Activated T-helper 17 cell treated with anti-CD3 and anti-CD28 coated beads, Interleukin-2, amount 50 U/mL, for 72 hours (primary cell): ENCODE results near the gene ARL15. TPM values are rescaled to one million over a fixed set of nuclear protein-coding genes. Genes with fewer than 3 reads are reported as not detected.

Experiments
- ATAC-seq: fragments of 150-1000 bp; cut with Tn5 transposase; replicated peaks from 2 replicates; pipeline ENCODE4 v1.10.0; 2021; ENCODE audit warnings: mild to moderate bottlenecking, moderate library complexity
- H3K27ac Mint-ChIP-seq: one replicate; pipeline ENCODE4 v1.8.0; 2022; ENCODE audit warnings: mixed read lengths
- H3K27me3 Mint-ChIP-seq: one replicate; pipeline ENCODE4 v1.8.0; 2022; ENCODE audit warnings: mixed read lengths
- H3K36me3 Mint-ChIP-seq: one replicate; pipeline ENCODE4 v1.8.0; 2022; ENCODE audit warnings: low read depth, mild to moderate bottlenecking, mixed read lengths
- H3K4me1 Mint-ChIP-seq: one replicate; pipeline ENCODE4 v1.8.0; 2022; ENCODE audit warnings: mixed read lengths
- H3K4me3 Mint-ChIP-seq: one replicate; pipeline ENCODE4 v1.8.0; 2022; ENCODE audit warnings: mild to moderate bottlenecking, mixed read lengths
- H3K9me3 Mint-ChIP-seq: one replicate; pipeline ENCODE4 v1.8.0; 2022; ENCODE audit warnings: mixed read lengths
- total RNA-seq, 2 donors: library from RNA; stranded (reverse); gene quantifications; one replicate each; pipeline ENCODE4 v1.2.3, GENCODE V29; 2022

Gene ARL15
- total RNA-seq, 2 donors from 2014 or later = 6.8 to 8.3 TPM

DNA sequence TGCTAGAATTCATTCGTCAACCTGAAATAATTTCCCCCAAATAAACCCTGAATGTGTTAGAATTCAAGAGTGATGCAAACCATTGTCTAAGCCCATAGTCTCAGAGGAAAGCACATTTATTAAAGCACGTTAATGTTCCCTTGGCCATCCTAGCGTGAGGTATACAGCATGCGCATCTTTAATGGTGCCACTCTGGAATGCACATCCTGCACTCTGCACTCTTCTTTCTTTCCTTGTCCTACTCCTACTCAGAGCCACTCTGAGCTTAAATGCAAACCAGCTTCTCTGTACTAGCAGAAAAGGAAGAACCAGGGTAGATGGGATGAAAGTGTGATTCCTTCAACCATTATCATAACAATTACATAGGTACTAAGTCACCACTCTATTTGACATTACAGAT is 50.4 kb downstream of the ARL15 start:
- no peak for ATAC-seq
- H3K27ac Mint-ChIP-seq = no peak overlapping the region
- H3K4me3 Mint-ChIP-seq = no peak overlapping the region
- no peaks in the 10 kb centered on the region for H3K9me3 Mint-ChIP-seq
- H3K27me3 Mint-ChIP-seq = no peaks in the 10 kb centered on the region
- H3K36me3 Mint-ChIP-seq = no peaks in the 10 kb centered on the region
- peaks cover 33% of the 10 kb centered on the region for H3K4me1 Mint-ChIP-seq

DNA sequence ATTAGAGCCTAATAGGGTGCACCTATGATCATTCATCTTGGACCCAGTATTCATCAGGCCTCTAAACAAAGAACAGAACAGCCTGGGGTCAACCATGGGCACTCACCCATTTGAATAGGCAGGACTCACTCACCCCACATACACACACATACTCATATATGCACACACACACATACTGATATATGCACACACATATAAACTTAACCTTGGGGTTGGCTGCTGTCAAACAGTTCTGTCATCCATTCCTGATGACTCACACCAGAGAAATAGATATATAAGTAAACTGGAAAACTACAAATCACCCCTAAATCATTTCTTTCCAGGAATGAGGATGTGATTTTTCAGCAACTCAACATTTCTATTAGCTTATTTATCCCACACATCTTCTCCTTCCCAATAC is 51.3 kb downstream of the ARL15 start:
- ATAC-seq = peak; percentile 63
- Mint-ChIP-seq H3K4me3 (no peak overlapping the region), H3K4me1 (peaks cover 34% of the 10 kb centered on the region), H3K36me3 (no peaks in the 10 kb centered on the region), H3K9me3 (no peaks in the 10 kb centered on the region), H3K27me3 (no peaks in the 10 kb centered on the region), H3K27ac (no peak overlapping the region)

DNA sequence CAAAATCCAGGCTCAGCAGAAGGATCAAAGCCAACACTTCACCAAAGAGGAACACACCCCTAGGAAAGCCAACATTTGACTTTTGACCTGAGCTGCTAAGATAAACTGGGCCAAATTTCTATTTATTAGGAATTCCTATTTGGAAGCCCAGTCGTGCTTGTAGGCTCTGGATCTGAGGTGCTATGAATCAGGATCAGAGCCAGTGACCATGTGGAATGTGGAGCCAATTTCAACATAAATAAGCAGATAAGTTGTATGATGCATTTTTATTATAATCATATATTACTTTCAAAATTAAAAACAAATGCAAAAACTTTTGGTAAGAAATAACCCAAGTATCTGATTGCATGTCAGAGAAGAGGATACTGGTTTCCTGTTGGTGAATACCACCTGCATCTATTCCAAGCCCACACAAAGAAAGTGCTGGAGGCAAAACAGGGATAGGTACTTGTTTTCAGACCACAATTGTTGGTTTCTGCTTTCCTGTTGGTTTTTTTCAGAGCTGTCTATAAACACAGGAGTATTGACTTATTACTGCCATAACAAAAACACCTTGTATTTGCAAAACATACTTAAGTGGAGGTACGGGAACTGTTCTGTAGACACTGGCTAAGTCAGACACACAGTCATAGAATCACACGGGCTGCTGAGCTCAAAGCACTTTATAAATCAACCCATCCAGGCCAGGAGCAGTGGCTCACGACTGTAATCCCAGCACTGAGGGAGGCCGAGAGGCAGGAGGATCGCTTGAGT is 52.8 kb downstream of the ARL15 start:
- no peak overlapping the region for H3K27ac Mint-ChIP-seq
- no peak overlapping the region for H3K4me3 Mint-ChIP-seq
- no peaks in the 10 kb centered on the region for H3K36me3 Mint-ChIP-seq
- no peak for ATAC-seq
- no peaks in the 10 kb centered on the region for H3K9me3 Mint-ChIP-seq
- H3K4me1 Mint-ChIP-seq = peaks cover 28% of the 10 kb centered on the region
- no peaks in the 10 kb centered on the region for H3K27me3 Mint-ChIP-seq

DNA sequence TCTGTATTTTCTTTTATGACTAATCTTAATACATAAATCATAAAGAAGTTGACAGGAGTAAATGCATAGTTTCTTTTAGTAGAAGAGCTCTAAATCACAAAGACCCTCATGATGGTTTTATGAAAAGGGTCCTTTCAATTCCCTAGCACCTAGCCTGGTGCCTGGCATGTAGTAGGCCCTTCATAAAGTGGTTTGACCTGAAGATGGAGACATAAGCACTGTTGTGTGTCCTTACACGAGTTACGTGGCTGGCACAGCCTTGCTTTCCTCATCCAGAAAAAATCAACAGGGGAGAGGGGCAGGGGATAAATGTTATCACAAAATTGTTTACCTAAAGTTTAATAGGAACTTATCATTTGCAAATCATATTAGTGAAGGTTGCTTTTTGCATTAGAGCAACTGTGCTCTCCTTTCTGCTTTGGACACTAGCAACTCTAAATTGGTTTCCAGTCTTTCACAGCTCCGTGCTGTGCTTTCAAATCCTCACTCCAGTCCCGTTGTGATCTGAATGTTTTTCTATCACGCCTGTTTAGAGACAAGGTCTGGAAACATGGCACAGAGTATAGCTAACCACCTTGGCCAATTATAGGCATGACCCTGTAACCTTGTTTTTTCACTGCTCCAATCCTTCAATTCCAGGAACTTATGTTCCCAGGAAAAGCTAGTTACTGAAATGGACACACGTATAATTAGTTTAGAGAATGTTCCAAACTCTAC is 55.7 kb downstream of the ARL15 start:
- no peak for ATAC-seq
- Mint-ChIP-seq H3K36me3 (no peaks in the 10 kb centered on the region), H3K27ac (no peak overlapping the region), H3K27me3 (no peaks in the 10 kb centered on the region), H3K4me1 (peaks cover 28% of the 10 kb centered on the region), H3K9me3 (no peaks in the 10 kb centered on the region), H3K4me3 (no peak overlapping the region)

DNA sequence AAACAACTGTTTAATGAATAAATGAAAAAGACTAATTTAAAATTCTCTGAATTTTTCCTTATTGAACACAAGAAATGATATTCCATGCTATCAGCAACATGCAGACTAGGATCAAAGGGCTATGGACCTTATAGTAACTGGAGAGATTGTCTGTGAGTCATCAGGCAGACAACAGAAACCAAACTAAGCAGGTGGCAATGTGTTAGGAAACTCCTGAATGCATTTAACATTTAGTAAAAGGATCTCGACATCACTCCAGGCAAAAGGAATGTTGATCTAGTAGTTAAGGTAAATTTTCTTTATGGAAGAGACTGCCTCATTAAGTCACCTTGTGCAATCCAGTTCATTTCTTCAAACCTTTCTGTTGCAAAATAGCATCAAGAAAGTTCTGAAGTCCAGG is 58.4 kb downstream of the ARL15 start:
- Mint-ChIP-seq H3K27ac (no peak overlapping the region), H3K4me3 (no peak overlapping the region), H3K4me1 (peaks cover 17% of the 10 kb centered on the region), H3K9me3 (no peaks in the 10 kb centered on the region), H3K36me3 (no peaks in the 10 kb centered on the region), H3K27me3 (no peaks in the 10 kb centered on the region)
- ATAC-seq = no peak

DNA sequence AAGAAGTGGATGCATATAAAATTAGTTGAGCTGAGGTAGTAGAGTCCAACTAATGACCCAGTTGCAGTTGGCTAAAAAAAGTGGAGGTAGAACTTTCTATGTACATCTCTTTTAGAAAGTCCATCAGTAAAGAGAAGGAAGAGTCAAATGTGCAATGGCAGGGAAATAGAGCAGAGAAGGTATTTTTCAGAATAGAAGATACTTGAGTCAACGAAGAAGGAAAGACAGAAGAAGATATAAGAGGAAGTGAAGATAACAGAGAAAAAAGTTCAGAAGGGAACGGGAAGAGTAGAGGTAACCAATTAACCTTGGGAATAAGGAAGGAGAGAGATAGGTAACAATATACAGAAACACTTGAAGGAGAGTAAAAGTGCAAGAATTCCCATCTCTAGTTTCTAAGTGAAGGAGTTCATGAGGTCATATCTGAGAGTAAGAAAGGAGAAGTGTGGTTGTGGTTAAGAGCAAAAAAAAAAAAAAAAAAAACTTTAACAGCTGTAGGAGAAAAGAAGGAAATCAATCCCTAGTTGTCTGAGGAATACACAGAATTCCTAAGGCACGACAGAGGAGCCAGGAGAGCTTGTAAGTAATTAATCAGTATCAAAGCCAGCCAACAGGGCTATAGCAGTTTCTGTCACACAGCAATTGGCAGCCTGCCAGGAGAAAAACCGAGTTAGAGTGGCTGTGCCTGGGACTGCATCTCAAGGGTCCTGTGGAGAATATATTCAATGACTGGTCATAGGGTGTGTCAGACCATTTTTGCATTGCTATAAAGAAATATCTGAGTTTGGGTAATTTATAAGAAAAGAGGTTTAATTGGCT is 61.0 kb downstream of the ARL15 start:
- Mint-ChIP-seq H3K27ac (no peak overlapping the region), H3K4me1 (peaks cover 5% of the 10 kb centered on the region), H3K9me3 (no peaks in the 10 kb centered on the region), H3K27me3 (no peaks in the 10 kb centered on the region), H3K36me3 (no peaks in the 10 kb centered on the region), H3K4me3 (no peak overlapping the region)
- no peak for ATAC-seq

DNA sequence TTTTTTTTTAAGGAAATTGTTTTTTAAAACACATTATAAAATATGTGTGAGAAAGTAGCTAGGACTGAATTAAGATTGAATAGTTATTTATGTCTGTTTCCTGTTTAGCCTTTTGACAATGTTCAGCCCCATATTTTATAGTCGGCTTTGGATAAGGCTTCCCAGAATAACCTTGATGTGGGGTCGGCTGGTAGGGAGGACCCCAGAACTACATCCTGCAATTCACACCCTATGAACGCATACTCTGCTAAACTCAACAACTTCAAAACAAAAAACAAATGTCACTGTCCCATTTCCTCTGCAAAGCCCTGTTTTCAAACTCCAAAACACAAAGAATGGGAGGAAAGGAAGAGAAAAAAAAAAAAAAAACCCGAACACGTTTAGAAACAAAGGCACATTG is 63.1 kb downstream of the ARL15 start:
- no peak for ATAC-seq
- H3K27me3 Mint-ChIP-seq = no peaks in the 10 kb centered on the region

DNA sequence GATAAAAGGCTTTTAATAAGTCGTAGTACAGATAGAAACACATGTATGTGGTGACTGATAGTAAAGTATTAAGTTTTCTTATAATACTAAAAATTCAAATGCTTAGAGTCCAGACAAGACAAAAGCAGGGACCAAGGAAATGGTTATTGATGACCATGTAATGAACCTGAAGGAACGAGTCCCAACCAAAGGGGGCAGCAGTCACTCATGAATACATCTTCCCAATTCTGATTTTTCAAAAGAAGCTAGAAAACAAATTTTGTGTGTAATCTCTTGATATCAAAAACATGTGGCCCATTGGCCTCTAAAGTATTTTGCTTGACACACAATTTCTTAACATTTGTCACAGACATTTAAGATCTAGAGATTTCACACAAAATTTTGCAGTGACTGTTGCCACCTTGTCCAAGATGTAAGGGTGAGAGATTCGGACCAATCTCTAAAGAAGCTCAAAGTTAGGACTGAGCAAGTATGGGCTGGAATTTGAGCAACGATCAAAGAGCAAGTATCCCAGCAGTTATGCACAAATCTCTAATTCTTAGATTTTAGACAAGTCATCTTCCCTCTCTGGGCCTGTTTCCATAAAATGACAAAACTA is 66.8 kb downstream of the ARL15 start:
- ATAC-seq = no peak
- Mint-ChIP-seq H3K4me3 (no peak overlapping the region), H3K36me3 (no peaks in the 10 kb centered on the region), H3K4me1 (peaks cover 10% of the 10 kb centered on the region), H3K9me3 (no peaks in the 10 kb centered on the region), H3K27me3 (no peaks in the 10 kb centered on the region), H3K27ac (no peak overlapping the region)

More for the DNA sequence above, 63.1 kb downstream of the ARL15 start:
- no peaks in the 10 kb centered on the region for H3K36me3 Mint-ChIP-seq
- no peaks in the 10 kb centered on the region for H3K9me3 Mint-ChIP-seq
- H3K4me3 Mint-ChIP-seq = no peak overlapping the region
- no peak overlapping the region for H3K27ac Mint-ChIP-seq
- peaks cover 5% of the 10 kb centered on the region for H3K4me1 Mint-ChIP-seq

DNA sequence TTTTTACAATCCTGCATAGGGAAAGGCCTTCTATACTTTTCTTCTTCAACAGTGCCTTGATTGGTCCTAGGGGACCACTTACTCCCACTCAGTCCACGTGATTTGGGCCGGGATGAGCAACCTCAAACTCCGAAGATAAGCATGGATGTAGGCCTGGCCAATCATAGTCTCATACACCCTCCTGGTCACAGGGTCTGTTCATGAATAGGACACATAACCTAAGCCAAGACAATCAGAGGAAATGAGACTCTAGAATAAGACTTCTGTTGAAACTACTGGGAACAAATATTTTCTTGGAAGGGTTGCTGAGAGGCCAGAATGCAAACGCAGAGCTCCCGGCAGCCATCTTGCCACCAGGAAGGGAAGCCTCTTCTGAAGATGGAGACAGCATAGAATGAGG is 68.1 kb downstream of the ARL15 start:
- peaks cover 10% of the 10 kb centered on the region for H3K4me1 Mint-ChIP-seq

DNA sequence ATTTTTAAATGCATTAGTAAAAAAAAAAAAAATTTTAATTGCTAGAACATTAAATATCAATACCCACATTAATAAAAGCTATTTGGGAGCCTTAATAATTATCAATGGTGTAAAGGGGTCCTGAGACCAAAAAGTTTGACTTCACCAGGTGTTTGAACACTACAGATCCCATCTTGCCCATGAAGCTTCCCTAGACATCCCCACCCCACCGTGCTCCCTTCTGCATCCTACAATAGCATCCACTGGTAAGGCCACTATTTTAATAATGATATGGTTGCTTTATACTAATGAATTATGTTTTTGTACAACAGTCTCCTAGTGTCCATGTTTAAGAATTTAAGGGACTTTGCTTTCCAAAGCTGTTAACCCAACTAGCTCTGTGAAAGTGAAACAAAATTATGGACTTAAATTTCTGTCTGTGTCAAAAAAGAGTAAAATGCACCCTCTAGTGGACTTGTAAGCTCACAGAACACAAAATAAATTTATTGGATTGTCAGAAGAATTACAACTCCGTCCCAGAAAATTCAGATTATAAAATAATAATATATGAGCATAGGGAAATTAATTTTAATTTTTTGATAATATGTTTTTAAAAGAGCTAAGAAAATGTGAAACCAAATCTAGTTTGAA is 76.0 kb downstream of the ARL15 start:
- H3K27ac Mint-ChIP-seq = no peak overlapping the region
- peaks cover under 1% of the 10 kb centered on the region for H3K4me1 Mint-ChIP-seq
- ATAC-seq = no peak
- H3K4me3 Mint-ChIP-seq = no peak overlapping the region
- H3K9me3 Mint-ChIP-seq = no peaks in the 10 kb centered on the region
- H3K36me3 Mint-ChIP-seq = no peaks in the 10 kb centered on the region
- no peaks in the 10 kb centered on the region for H3K27me3 Mint-ChIP-seq

More for the DNA sequence above, 68.1 kb downstream of the ARL15 start:
- Mint-ChIP-seq H3K9me3 (no peaks in the 10 kb centered on the region), H3K27ac (no peak overlapping the region), H3K27me3 (no peaks in the 10 kb centered on the region), H3K4me3 (no peak overlapping the region), H3K36me3 (no peaks in the 10 kb centered on the region)
- no peak for ATAC-seq

DNA sequence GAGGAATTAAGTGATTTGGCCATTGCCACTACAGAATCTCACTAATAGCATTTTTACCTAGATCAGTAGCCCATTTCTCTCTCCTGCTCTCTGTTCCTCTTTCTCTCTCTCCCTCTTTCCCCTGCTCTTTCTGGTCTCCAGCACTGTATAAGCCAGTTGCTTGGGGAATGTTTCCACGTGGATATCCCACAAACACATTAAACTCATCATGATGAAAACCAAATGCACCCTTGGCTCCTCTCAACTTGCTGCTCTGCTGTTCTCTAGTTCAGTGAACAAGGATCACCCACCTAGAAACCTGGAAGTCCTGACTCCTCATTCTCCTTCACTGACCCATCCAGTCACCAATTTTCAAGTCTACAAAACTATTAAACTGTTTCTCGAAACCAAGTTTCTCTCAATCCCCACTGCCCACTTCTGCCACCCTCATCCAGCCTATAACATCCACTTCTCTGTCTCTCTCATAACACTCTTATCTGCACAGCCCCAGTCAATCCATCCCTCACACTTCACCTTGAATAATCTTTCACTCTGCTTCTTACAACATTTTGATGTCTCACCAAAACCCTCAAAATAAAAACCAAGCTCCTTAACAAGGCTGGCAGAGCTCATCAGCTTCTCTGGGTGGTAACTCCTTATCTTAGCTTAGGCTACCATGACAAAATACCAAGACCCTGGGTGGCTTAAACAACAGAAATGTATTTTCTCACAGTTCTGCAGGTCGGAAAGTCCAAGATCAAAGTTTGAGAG is 79.3 kb downstream of the ARL15 start:
- no peaks in the 10 kb centered on the region for H3K27me3 Mint-ChIP-seq
- ATAC-seq = no peak
- no peaks in the 10 kb centered on the region for H3K36me3 Mint-ChIP-seq
- H3K4me3 Mint-ChIP-seq = no peak overlapping the region
- H3K27ac Mint-ChIP-seq = no peak overlapping the region
- H3K9me3 Mint-ChIP-seq = no peaks in the 10 kb centered on the region
- H3K4me1 Mint-ChIP-seq = peaks cover 7% of the 10 kb centered on the region

DNA sequence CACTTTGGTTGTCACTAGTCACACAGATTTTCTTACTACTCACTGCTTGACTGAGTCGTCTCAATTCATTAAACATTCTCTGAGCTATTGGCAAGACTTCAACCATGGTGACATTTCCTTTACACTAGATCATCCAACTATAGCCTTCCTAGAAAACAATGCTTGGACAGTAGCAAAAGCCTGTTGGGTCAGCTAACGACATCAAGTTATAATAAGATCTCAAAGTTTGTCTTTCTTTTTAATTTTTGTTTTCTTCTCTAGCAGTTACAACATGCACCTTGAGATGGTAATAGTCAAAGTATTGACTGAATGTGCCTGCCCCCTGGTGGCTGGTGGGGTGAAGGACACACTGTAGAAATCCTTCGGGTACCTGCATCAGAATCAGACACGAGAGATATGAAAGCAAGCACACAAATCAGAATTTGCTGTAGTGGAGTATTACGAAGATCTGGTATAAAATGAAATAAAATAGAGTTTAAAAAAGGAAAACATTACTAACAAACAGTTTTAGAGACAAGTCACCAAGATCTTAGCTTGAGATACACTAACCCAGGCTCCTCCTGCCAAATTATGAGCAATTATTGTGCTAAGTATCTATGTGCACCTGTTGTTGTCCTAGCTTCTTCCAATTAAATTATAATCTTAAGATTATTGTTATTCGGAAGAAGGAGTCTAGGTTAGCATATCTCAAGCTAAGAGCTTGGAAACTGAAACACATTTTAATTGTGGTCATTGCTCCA is 81.2 kb downstream of the ARL15 start:
- Mint-ChIP-seq H3K36me3 (no peaks in the 10 kb centered on the region), H3K4me1 (peaks cover 19% of the 10 kb centered on the region), H3K27me3 (no peaks in the 10 kb centered on the region), H3K4me3 (no peak overlapping the region), H3K9me3 (no peaks in the 10 kb centered on the region), H3K27ac (no peak overlapping the region)
- peak; percentile 59 for ATAC-seq

DNA sequence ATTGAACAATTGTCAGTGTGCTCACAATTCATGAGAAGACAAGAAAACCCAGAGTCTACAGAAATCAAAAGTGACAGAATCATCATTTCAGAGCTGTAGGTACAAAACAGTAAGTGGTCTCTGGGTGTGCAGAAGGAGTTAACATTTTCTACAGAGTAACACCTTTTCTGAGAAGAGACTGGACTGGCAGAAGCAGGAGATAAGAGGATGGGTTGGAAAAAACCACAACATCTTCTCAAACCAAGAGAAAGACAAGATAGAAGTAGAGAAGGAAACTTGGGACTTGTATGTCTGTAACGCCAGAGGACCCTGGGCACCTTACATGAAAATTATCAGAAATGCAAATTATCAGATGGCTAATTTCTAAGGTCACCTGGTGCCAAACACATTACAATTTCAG is 82.6 kb downstream of the ARL15 start:
- Mint-ChIP-seq H3K4me1 (peaks cover 25% of the 10 kb centered on the region), H3K9me3 (no peaks in the 10 kb centered on the region), H3K27me3 (no peaks in the 10 kb centered on the region), H3K4me3 (no peak overlapping the region), H3K36me3 (no peaks in the 10 kb centered on the region), H3K27ac (no peak overlapping the region)
- no peak for ATAC-seq
